GM18907 (cell line): Measurements from ENCODE around the gene TK1.

Experiments
- ATAC-seq: cut with Tn5 transposase; IDR thresholded peaks from one replicate; pipeline ENCODE4 v1.9.1; 2021; ENCODE audit warnings: mild to moderate bottlenecking, moderate library complexity; ENCODE audit not compliant: unreplicated experiment

TK1 gene

DNA sequence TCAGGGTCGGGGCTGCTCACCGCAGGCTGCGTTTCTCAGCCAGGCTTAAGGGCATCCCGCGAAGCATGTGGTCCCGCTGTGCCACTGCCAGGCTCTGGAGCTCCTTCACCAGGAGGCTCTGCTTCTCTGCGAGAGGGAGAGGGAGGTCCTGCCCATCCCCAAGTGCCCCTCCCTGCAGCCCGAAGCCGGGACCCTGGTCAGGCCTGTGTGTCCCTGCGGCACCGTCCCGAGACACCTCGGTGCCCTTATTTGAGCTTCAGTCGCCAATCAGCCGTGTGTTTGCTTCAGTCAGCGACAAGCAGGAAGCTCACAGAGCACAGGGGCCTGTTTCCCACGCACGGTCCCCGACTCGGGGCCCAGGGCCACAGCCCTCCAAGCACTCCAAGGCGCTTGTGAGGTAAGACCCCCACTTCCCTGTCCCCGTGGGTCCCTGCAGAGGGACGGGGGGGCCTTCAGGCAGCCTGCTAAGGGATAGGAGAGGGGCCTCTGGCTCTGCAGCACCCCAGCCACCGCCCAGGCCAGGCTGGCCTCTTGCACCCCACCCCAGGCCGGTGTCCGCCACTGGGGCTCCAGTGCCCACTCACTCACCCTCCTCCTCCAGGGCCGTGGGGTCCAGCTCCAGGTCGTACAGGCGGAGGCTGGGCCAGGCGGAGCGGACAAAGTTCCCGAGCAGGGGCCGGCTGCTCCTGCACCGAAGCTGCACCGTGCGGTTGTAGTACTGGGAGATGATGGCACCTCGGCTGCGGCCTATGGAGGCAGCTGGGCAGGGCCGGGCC lies 61.5 kb downstream of the TK1 start:
- ATAC-seq = no peak

DNA sequence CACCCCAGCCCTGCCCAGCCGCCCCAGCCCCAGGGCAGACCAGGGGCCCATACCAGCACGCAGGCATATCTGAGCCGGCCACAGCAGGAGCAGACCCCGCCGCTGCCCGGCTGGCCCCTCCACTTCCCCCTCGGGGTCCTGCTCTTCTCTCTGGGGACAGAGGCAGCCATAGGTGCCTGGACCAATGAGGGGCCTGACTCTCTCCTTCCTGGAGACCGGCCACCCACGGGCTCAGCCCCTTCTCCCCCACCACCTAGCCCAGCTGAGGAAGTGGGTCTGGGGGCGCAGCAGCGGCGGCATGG lies 62.1 kb downstream of the TK1 start:
- ATAC-seq = no peak
